Activated CD4-positive, alpha-beta memory T cell treated with anti-CD3 and anti-CD28 coated beads for 36 hours (primary cell): ENCODE measurements around the gene PIK3R5. TPM values are rescaled to one million over a fixed set of nuclear protein-coding genes. Genes with fewer than 3 reads are reported as not detected.

ENCODE experiments used
- CTCF ChIA-PET: fragments of 350-600 bp; sonication (Branson Sonifier 250); formaldehyde crosslinking; loops from one replicate; lab custom pipeline; 2021; ENCODE audit warnings: antibody characterized with exemption, inconsistent platforms; lab: Charles Lee
- POLR2A ChIA-PET: fragments of 350-600 bp; sonication (Branson Sonifier 250); formaldehyde crosslinking; loops from one replicate; lab custom pipeline; 2021; ENCODE audit warnings: antibody characterized with exemption; lab: Charles Lee
- DNase-seq: peaks from one replicate; pipeline ENCODE4 v3.0.0-alpha.2; 2020
- H3K27ac Mint-ChIP-seq: one replicate; pipeline ENCODE4 v1.8.0; 2021; ENCODE audit warnings: mixed read lengths
- H3K27me3 Mint-ChIP-seq: one replicate; pipeline ENCODE4 v1.8.0; 2021; ENCODE audit warnings: mixed read lengths
- H3K36me3 Mint-ChIP-seq: one replicate; pipeline ENCODE4 v1.8.0; 2021; ENCODE audit warnings: mixed read lengths
- H3K4me1 Mint-ChIP-seq: one replicate; pipeline ENCODE4 v1.8.0; 2021; ENCODE audit warnings: low read depth, mixed read lengths
- H3K4me3 Mint-ChIP-seq: one replicate; pipeline ENCODE4 v1.8.0; 2021; ENCODE audit warnings: mild to moderate bottlenecking, mixed read lengths
- H3K9me3 Mint-ChIP-seq: one replicate; pipeline ENCODE4 v1.8.0; 2021; ENCODE audit warnings: mixed read lengths
- intact Hi-C: fragments of 100-400 bp; cut with micrococcal nuclease; formaldehyde crosslinking; loops from one replicate; pipeline ENCODE4 v1.15.1; 2023
- total RNA-seq, 2 experiments: library from RNA; stranded (reverse); gene quantifications; one replicate each; pipeline ENCODE4 v1.2.3, GENCODE V29; 2021

PIK3R5 gene
- total RNA-seq, 2 experiments from 2014 or later = 20.7 to 22.4 TPM

- ChIA-PET POLR2A (no interaction called here), CTCF (interaction anchor here (1.3 to 4.0 kb wide), 3 partner anchors 8 to 88 kb away, joined by 5 to 17 read pairs (median 9); no protein-coding TSS in a partner anchor)
- peaks cover 11% of the 10 kb centered on the region for H3K36me3 Mint-ChIP-seq
- H3K4me1 Mint-ChIP-seq = peaks cover 6% of the 10 kb centered on the region
- no peaks in the 10 kb centered on the region for H3K9me3 Mint-ChIP-seq
- no peak for DNase-seq
- H3K27ac Mint-ChIP-seq = no peak overlapping the region
- H3K4me3 Mint-ChIP-seq = no peak overlapping the region
- intact Hi-C loops = no loop called here
- H3K27me3 Mint-ChIP-seq = no peaks in the 10 kb centered on the region
Observed at GRCh38 chr17:8909586-8910270, 55.8 kb downstream of the PIK3R5 start.

GRCh38 chr17:8905331-8905730 lies 60.2 kb downstream of the PIK3R5 start:
- no peak for DNase-seq
- intact Hi-C loops = no loop called here
- Mint-ChIP-seq H3K4me1 (peaks cover 17% of the 10 kb centered on the region), H3K4me3 (no peak overlapping the region), H3K27ac (peak overlapping the region; percentile 3), H3K9me3 (no peaks in the 10 kb centered on the region), H3K36me3 (peaks cover 28% of the 10 kb centered on the region), H3K27me3 (no peaks in the 10 kb centered on the region)
- CTCF ChIA-PET = interaction anchor here (1.1 kb wide), 1 partner anchor 11 kb away, joined by 3 read pairs; no protein-coding TSS in a partner anchor
- POLR2A ChIA-PET = no interaction called here

- no peaks in the 10 kb centered on the region for H3K9me3 Mint-ChIP-seq
- no peak overlapping the region for H3K4me3 Mint-ChIP-seq
- intact Hi-C loops = no loop called here
- DNase-seq = no peak
- no peaks in the 10 kb centered on the region for H3K27me3 Mint-ChIP-seq
- peaks cover 23% of the 10 kb centered on the region for H3K4me1 Mint-ChIP-seq
- ChIA-PET CTCF (interaction anchor here (0.6 kb wide), 1 partner anchor 9 kb away, joined by 3 read pairs; no protein-coding TSS in a partner anchor), POLR2A (no interaction called here)
- no peak overlapping the region for H3K27ac Mint-ChIP-seq
- H3K36me3 Mint-ChIP-seq = peaks cover 30% of the 10 kb centered on the region
Observed at GRCh38 chr17:8904686-8905085, 60.8 kb downstream of the PIK3R5 start.

GRCh38 chr17:8904201-8904600 lies 61.3 kb downstream of the PIK3R5 start:
- no peak for DNase-seq
- POLR2A ChIA-PET = no interaction called here
- intact Hi-C loops = no loop called here
- no peaks in the 10 kb centered on the region for H3K9me3 Mint-ChIP-seq
- no peak overlapping the region for H3K27ac Mint-ChIP-seq
- CTCF ChIA-PET = interaction anchor here (0.6 to 0.7 kb wide), 4 partner anchors 8 to 205 kb away, joined by 3 read pairs; no protein-coding TSS in a partner anchor
- peaks cover 30% of the 10 kb centered on the region for H3K36me3 Mint-ChIP-seq
- H3K27me3 Mint-ChIP-seq = no peaks in the 10 kb centered on the region
- no peak overlapping the region for H3K4me3 Mint-ChIP-seq
- peaks cover 27% of the 10 kb centered on the region for H3K4me1 Mint-ChIP-seq

- ChIA-PET CTCF (interaction anchor here (1.1 to 4.3 kb wide), 5 partner anchors 9 to 97 kb away, joined by 3 to 23 read pairs (median 4); no protein-coding TSS in a partner anchor), POLR2A (interaction anchor here (0.5 kb wide), 1 partner anchor 97 kb away, joined by 3 read pairs; no protein-coding TSS in a partner anchor)
- H3K4me3 Mint-ChIP-seq = no peak overlapping the region
- H3K27me3 Mint-ChIP-seq = no peaks in the 10 kb centered on the region
- no peak overlapping the region for H3K27ac Mint-ChIP-seq
- H3K4me1 Mint-ChIP-seq = peaks cover 60% of the 10 kb centered on the region
- DNase-seq = no peak
- intact Hi-C loops = no loop called here
- no peaks in the 10 kb centered on the region for H3K9me3 Mint-ChIP-seq
- peaks cover 38% of the 10 kb centered on the region for H3K36me3 Mint-ChIP-seq
Observed at GRCh38 chr17:8900626-8901585, 64.6 kb downstream of the PIK3R5 start.

- H3K27me3 Mint-ChIP-seq = no peaks in the 10 kb centered on the region
- no peak for DNase-seq
- H3K27ac Mint-ChIP-seq = peak overlapping the region; percentile 42
- no peak overlapping the region for H3K4me3 Mint-ChIP-seq
- peaks cover 64% of the 10 kb centered on the region for H3K4me1 Mint-ChIP-seq
- H3K9me3 Mint-ChIP-seq = no peaks in the 10 kb centered on the region
- H3K36me3 Mint-ChIP-seq = peaks cover 35% of the 10 kb centered on the region
- intact Hi-C loops = no loop called here
- CTCF ChIA-PET = interaction anchor here (1.5 to 4.3 kb wide), 3 partner anchors 63 to 98 kb away, joined by 4 to 23 read pairs (median 5); no protein-coding TSS in a partner anchor
- POLR2A ChIA-PET = no interaction called here
Observed at GRCh38 chr17:8900207-8900606, 65.3 kb downstream of the PIK3R5 start.

GRCh38 chr17:8898636-8899035 lies 66.9 kb downstream of the PIK3R5 start:
- ChIA-PET CTCF (interaction anchor here (0.7 to 4.3 kb wide), 4 partner anchors 64 to 113 kb away, joined by 3 to 23 read pairs (median 4); no protein-coding TSS in a partner anchor), POLR2A (interaction anchor here (1.2 kb wide), 1 partner anchor 50 kb away, joined by 3 read pairs; no protein-coding TSS in a partner anchor)
- Mint-ChIP-seq H3K36me3 (peaks cover 26% of the 10 kb centered on the region), H3K4me1 (peaks cover 72% of the 10 kb centered on the region), H3K9me3 (no peaks in the 10 kb centered on the region), H3K27me3 (no peaks in the 10 kb centered on the region), H3K27ac (peak overlapping the region; percentile 31), H3K4me3 (no peak overlapping the region)
- no peak for DNase-seq
- intact Hi-C loops = loop anchor here (1.0 to 10.0 kb wide), 6 partner anchors 41 to 514 kb away; partner anchors contain the start of genes NDEL1, PIK3R5 and RPL26

- no peak for DNase-seq
Observed at GRCh38 chr17:8898126-8898525, 67.4 kb downstream of the PIK3R5 start.

GRCh38 chr17:8896641-8897635 lies 68.6 kb downstream of the PIK3R5 start:
- H3K36me3 Mint-ChIP-seq = peaks cover 31% of the 10 kb centered on the region
- CTCF ChIA-PET = interaction anchor here (1.2 to 5.5 kb wide), 5 partner anchors 98 to 486 kb away, joined by 4 to 38 read pairs (median 7); partner anchors contain the start of gene MFSD6L
- no peaks in the 10 kb centered on the region for H3K27me3 Mint-ChIP-seq
- H3K4me1 Mint-ChIP-seq = peaks cover 82% of the 10 kb centered on the region
- no peaks in the 10 kb centered on the region for H3K9me3 Mint-ChIP-seq
- no peak overlapping the region for H3K27ac Mint-ChIP-seq
- no peak overlapping the region for H3K4me3 Mint-ChIP-seq
- POLR2A ChIA-PET = no interaction called here
- intact Hi-C loops = loop anchor here (5.0 to 10.0 kb wide), 3 partner anchors 40 to 512 kb away; partner anchors contain the start of genes NDEL1 and RPL26
- no peak for DNase-seq

More at GRCh38 chr17:8898126-8898525, 67.4 kb downstream of the PIK3R5 start:
- no peaks in the 10 kb centered on the region for H3K9me3 Mint-ChIP-seq
- H3K27ac Mint-ChIP-seq = no peak overlapping the region
- peaks cover 26% of the 10 kb centered on the region for H3K36me3 Mint-ChIP-seq
- CTCF ChIA-PET = interaction anchor here (0.7 to 4.3 kb wide), 2 partner anchors 100 to 112 kb away, joined by 3 to 23 read pairs; no protein-coding TSS in a partner anchor
- intact Hi-C loops = loop anchor here (2.0 to 10.0 kb wide), 5 partner anchors 41 to 513 kb away; partner anchors contain the start of genes NDEL1, PIK3R5 and RPL26
- no peak overlapping the region for H3K4me3 Mint-ChIP-seq
- peaks cover 72% of the 10 kb centered on the region for H3K4me1 Mint-ChIP-seq
- POLR2A ChIA-PET = no interaction called here
- H3K27me3 Mint-ChIP-seq = no peaks in the 10 kb centered on the region

GRCh38 chr17:8896087-8896486 lies 69.4 kb downstream of the PIK3R5 start:
- Mint-ChIP-seq H3K36me3 (peaks cover 26% of the 10 kb centered on the region), H3K4me1 (peaks cover 76% of the 10 kb centered on the region), H3K27ac (no peak overlapping the region), H3K4me3 (no peak overlapping the region), H3K9me3 (no peaks in the 10 kb centered on the region), H3K27me3 (no peaks in the 10 kb centered on the region)
- intact Hi-C loops = loop anchor here (5.0 to 10.0 kb wide), 3 partner anchors 39 to 511 kb away; partner anchors contain the start of genes NDEL1 and RPL26
- CTCF ChIA-PET = interaction anchor here (0.6 to 5.5 kb wide), 20 partner anchors 8 to 486 kb away, joined by 3 to 38 read pairs (median 5); partner anchors contain the start of genes MFSD6L and PIK3R6
- DNase-seq = no peak
- POLR2A ChIA-PET = no interaction called here
